ENCODE measurements around the gene IQSEC1.

The IQSEC1 gene

DNA sequence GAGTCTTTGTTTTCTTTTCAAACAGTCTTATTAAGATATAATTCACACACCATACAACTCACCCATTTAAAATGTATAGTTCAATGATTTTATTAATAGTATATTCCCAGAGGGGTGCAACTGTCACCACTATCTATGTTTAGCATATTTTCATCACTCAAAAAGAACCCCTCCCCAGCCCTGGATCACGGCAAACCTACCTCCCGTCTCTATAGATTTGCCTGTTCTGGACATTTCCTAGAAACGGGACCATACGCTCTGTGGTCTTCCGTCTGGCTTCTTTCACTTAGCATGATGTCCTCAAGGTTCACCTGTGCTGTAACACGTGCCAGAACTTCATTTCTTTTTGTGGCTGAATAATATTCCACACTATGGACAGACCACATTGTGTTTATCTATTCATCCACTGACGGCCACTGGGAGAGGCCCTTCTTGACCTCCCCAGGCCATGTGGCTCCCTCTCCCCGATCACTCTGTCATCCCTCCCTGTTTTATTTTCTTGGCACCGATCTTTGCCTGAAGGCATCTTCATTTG lies 56.4 kb downstream of the IQSEC1 start:
- Histone ChIP-seq H3K36me3 (ENCODE audit: low read length) (no peaks in the 10 kb centered on the region), H3K9ac (ENCODE audit: low read length) (no peak overlapping the region), H3K9me3 (ENCODE audit: insufficient read depth, low read length) (no peaks in the 10 kb centered on the region), H4K20me1 (ENCODE audit: low read depth, low read length) (no peaks in the 10 kb centered on the region), H2AFZ (ENCODE audit: low read depth, low read length, severe bottlenecking) (no peak overlapping the region), H3K9me2 (replicated peaks; ENCODE audit: insufficient read depth, low read length) (no peaks in the 10 kb centered on the region), H3K27me3 (ENCODE audit: low read length) (no peaks in the 10 kb centered on the region), H3K27ac (ENCODE audit: low read depth, low read length) (no peak overlapping the region), H3K4me3 (ENCODE audit: insufficient read depth, low read length, poor library complexity, severe bottlenecking) (no peak overlapping the region), H3K79me2 (ENCODE audit: insufficient read depth, low read length) (no peaks in the 10 kb centered on the region), H3F3A (ENCODE audit: insufficient read depth) (no peaks in the 10 kb centered on the region), H3K4me2 (ENCODE audit: low read depth, low read length, poor library complexity, severe bottlenecking) (no peak overlapping the region)
- no peak for TF ChIP-seq EZH2phosphoT487 (conservative IDR thresholded peaks at IDR 0.05; ENCODE audit: low read length)
- TF ChIP-seq, protein P1, sequence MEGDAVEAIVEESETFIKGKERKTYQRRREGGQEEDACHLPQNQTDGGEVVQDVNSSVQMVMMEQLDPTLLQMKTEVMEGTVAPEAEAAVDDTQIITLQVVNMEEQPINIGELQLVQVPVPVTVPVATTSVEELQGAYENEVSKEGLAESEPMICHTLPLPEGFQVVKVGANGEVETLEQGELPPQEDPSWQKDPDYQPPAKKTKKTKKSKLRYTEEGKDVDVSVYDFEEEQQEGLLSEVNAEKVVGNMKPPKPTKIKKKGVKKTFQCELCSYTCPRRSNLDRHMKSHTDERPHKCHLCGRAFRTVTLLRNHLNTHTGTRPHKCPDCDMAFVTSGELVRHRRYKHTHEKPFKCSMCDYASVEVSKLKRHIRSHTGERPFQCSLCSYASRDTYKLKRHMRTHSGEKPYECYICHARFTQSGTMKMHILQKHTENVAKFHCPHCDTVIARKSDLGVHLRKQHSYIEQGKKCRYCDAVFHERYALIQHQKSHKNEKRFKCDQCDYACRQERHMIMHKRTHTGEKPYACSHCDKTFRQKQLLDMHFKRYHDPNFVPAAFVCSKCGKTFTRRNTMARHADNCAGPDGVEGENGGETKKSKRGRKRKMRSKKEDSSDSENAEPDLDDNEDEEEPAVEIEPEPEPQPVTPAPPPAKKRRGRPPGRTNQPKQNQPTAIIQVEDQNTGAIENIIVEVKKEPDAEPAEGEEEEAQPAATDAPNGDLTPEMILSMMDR (IDR thresholded peaks at IDR 0.05; ENCODE audit: insufficient read depth, low read length, poor library complexity, severe bottlenecking): no peak

DNA sequence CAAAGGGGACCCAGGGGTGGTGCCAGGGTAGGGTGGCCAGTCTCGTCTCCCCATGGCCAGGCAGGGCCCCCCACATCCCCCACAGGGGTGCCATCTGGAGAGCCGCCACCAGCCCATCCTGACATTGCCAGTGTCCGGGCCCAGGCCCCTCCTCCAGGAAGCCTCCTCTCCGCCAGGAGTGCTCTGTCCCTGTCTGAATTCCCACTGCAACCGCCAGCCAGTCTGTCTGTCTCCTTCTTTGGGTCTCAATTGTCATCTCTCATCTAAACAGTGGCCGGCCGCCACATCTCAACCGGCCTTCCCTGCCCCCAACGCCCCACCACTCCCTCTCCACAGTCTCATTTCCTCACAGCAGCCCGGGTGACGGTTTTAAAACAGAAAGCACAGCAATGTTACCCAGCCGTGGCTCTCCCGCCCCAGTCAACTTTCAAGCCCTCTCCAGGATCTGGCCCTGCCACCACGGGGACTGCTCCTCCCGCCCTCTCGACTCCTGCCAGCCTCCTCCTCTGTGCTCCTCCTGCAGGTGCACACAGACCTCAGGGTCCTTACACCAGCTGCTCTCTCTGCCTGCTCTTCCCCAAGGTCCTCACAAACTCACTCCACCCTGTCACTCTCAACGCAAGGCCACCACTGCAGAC lies 57.0 kb downstream of the IQSEC1 start:
- Histone ChIP-seq H3K4me3 (ENCODE audit: insufficient read depth, low read length, poor library complexity, severe bottlenecking) (no peak overlapping the region), H3K27ac (ENCODE audit: low read depth, low read length) (peak overlapping the region; percentile 11), H3K4me2 (ENCODE audit: low read depth, low read length, poor library complexity, severe bottlenecking) (peak overlapping the region; percentile 0)

DNA sequence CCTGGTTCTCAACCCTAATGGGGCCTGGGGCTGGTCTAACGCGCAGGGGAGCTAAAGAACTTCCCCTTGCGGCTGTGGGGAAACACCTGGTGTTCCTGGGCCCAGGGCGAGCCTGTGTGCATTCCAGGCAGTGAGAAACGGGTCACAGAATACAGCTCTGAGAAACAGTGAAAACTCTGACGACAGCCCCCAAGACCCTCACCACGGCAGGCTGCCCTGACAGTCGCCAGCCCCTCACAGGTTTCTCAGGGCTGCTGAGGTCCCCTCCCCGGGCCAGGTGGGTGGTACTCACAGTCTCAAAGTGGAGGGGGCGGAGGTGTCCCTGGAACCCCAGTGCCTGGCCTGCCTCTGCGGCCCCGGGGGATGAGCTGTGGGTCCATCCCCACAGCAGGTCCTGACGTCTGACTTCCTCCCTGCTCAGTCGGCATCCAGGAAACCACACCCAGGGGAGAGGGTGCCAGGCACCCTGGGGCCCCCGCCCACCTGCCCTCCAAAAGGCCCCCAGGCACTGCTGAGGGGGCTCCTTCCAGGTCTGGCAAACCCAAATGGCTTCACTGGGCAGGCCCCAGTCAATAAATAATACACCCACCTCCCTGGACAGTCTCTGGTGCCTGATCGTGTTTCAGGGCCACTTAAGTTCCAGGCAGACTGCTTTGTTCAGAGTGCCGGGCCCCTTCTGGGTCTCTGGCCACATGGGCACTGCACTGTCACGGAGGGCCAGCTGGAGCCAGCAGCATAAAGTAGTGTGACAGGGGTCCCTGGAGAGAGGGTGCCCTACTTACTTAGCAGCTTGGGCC lies 57.7 kb downstream of the IQSEC1 start:
- Histone ChIP-seq H3K9me3 (ENCODE audit: insufficient read depth, low read length) (no peaks in the 10 kb centered on the region), H3K9me2 (replicated peaks; ENCODE audit: insufficient read depth, low read length) (no peaks in the 10 kb centered on the region), H3K27me3 (ENCODE audit: low read length) (no peaks in the 10 kb centered on the region), H3F3A (ENCODE audit: insufficient read depth) (no peaks in the 10 kb centered on the region), H3K79me2 (ENCODE audit: insufficient read depth, low read length) (no peaks in the 10 kb centered on the region), H4K20me1 (ENCODE audit: low read depth, low read length) (no peaks in the 10 kb centered on the region), H3K4me3 (ENCODE audit: insufficient read depth, low read length, poor library complexity, severe bottlenecking) (no peak overlapping the region), H3K4me2 (ENCODE audit: low read depth, low read length, poor library complexity, severe bottlenecking) (peak overlapping the region; percentile 0), H2AFZ (ENCODE audit: low read depth, low read length, severe bottlenecking) (no peak overlapping the region), H3K36me3 (ENCODE audit: low read length) (no peaks in the 10 kb centered on the region), H3K9ac (ENCODE audit: low read length) (no peak overlapping the region), H3K27ac (ENCODE audit: low read depth, low read length) (peak overlapping the region; percentile 11)
- TF ChIP-seq EZH2phosphoT487 (conservative IDR thresholded peaks at IDR 0.05; ENCODE audit: low read length): no peak
- TF ChIP-seq, protein P1 (IDR thresholded peaks at IDR 0.05; ENCODE audit: insufficient read depth, low read length, poor library complexity, severe bottlenecking): no peak

More for the DNA sequence above, 57.0 kb downstream of the IQSEC1 start:
- Histone ChIP-seq H3K36me3 (ENCODE audit: low read length) (no peaks in the 10 kb centered on the region), H3F3A (ENCODE audit: insufficient read depth) (no peaks in the 10 kb centered on the region), H2AFZ (ENCODE audit: low read depth, low read length, severe bottlenecking) (no peak overlapping the region), H3K79me2 (ENCODE audit: insufficient read depth, low read length) (no peaks in the 10 kb centered on the region), H3K27me3 (ENCODE audit: low read length) (no peaks in the 10 kb centered on the region), H4K20me1 (ENCODE audit: low read depth, low read length) (no peaks in the 10 kb centered on the region), H3K9me3 (ENCODE audit: insufficient read depth, low read length) (no peaks in the 10 kb centered on the region), H3K9ac (ENCODE audit: low read length) (no peak overlapping the region), H3K9me2 (replicated peaks; ENCODE audit: insufficient read depth, low read length) (no peaks in the 10 kb centered on the region)
- TF ChIP-seq EZH2phosphoT487 (conservative IDR thresholded peaks at IDR 0.05; ENCODE audit: low read length): no peak
- TF ChIP-seq, protein P1 (IDR thresholded peaks at IDR 0.05; ENCODE audit: insufficient read depth, low read length, poor library complexity, severe bottlenecking): no peak
